Measurements from ENCODE around the gene ADH6. TPM values are rescaled to one million over a fixed set of nuclear protein-coding genes. Genes with fewer than 3 reads are reported as not detected.
"Not testable (repeated sequence)": the region's sequence is repeated elsewhere in the genome, so short reads cannot be mapped to it uniquely, and the experiment has no call there.

Gene ADH6
- under 1 TPM in 3 of 5 donors, not detected in 2; 0.13 to 0.20 (median 0.16) TPM for total RNA-seq
- total RNA-seq (2013) = not detected
- total RNA-seq = 0 to 0.06 (median 0) reads per million in 29 experiments

DNA sequence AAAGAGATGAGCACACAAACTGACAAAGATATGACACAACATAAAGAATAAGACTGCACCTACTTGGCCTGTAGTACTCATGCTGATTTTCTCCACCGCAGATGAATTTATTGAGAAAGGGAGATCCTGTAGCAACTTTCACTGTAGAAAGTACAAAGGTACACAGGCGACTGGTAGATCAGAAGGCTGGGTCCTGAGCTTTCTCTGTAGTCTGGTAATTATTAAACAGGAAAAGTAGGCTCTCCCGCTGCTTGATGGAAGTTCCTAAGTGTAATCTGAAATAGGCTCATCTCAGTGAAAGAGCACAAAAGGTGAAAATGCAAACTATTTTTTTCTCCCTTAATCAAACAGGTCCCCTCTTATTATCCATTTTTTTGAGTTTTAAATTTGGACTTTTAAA, at the start of gene ADH6:
TSS of gene ADH6 (minus strand) at position 175 of the 400 bp plus-strand sequence. CDS start at position 81, 94 bp downstream.
- H3K36me3 ChIP-seq (ENCODE audit: control insufficient read depth in 2 of 2, extremely low read depth in 1 of 2, insufficient read depth in 1 of 2, low read length in 1 of 2) = no peaks in the 10 kb centered on the region
- no peak for DNase-seq
- Mint-ChIP-seq H3K4me3 (no peak within 1 kb of the TSS), H3K9me3 (peaks cover 2 to 7% (median 5%) of the 10 kb centered on the region in 3 donors), H3K27ac (no peak within 1 kb of the TSS), H3K27me3 (peaks cover 3% of the 10 kb centered on the region in 2 donors), H3K4me1 (no peaks in the 10 kb centered on the region), H3K36me3 (no peaks in the 10 kb centered on the region)
- H3K4me3 ChIP-seq (ENCODE audit: control insufficient read depth in 1 of 2, extremely low read depth in 1 of 2, low read length in 1 of 2) = no peak within 1 kb of the TSS
- POLR2A ChIA-PET = no interaction called here
- H3K27ac ChIP-seq (ENCODE audit: low read length) = no peak within 1 kb of the TSS
- H3K27me3 ChIP-seq (replicated peaks in 1 of 2; ENCODE audit: control insufficient read depth in 2 of 2, extremely low read depth in 1 of 2, insufficient read depth in 2 of 2, low read length in 1 of 2) = no peaks in the 10 kb centered on the region
- WGBS (ENCODE audit: insufficient coverage) = 100% methylated on average over 1 of the region's 3 CpGs
- no peaks in the 10 kb centered on the region for H3K4me1 ChIP-seq (ENCODE audit: control insufficient read depth in 1 of 2, extremely low read depth in 1 of 2, insufficient read depth in 2 of 2, low read length in 2 of 2)
- H3K9me3 ChIP-seq = no peaks in the 10 kb centered on the region
- CTCF ChIA-PET = no interaction called here
- no peak for ATAC-seq (replicated peaks in 1 of 4)

DNA sequence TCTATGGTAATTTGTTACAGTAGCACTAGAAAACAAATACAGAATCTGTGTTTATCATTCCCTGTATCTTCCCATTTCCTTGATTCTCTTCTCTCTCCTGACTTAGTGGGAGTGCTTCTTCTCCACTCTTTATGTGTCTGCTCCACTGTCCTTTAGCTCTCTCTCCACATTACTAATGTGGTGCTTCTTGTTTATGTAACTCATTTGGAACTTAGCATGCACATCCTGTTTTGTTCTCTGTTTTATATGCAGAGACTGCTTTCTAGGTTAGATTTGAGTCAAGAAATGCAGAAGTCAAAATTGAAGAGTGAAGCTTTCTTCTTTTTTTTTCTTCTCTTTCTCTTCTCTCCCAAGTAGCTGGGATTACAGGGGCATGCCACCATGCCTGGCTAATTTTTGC, 45.9 kb upstream of the ADH6 start:
- Histone ChIP-seq H3K4me1 (ENCODE audit: control insufficient read depth in 1 of 2, extremely low read depth in 1 of 2, insufficient read depth in 2 of 2, low read length in 2 of 2) (no peaks in the 10 kb centered on the region), H3K27me3 (replicated peaks in 1 of 2; ENCODE audit: control insufficient read depth in 2 of 2, extremely low read depth in 1 of 2, insufficient read depth in 2 of 2, low read length in 1 of 2) (peaks cover 0 to 11% of the 10 kb centered on the region in 2 experiments), H3K27ac (ENCODE audit: low read length) (no peak overlapping the region), H3K9me3 (no peaks in the 10 kb centered on the region), H3K36me3 (ENCODE audit: control insufficient read depth in 2 of 2, extremely low read depth in 1 of 2, insufficient read depth in 1 of 2, low read length in 1 of 2) (no peaks in the 10 kb centered on the region), H3K4me3 (ENCODE audit: control insufficient read depth in 1 of 2, extremely low read depth in 1 of 2, low read length in 1 of 2) (no peak overlapping the region)
- POLR2A ChIA-PET = no interaction called here
- DNase-seq (no peak), ATAC-seq (replicated peaks in 1 of 4) (no peak)
- peaks cover 0 to 10% of the 10 kb centered on the region in 2 donors for H3K27me3 Mint-ChIP-seq
- H3K4me3 Mint-ChIP-seq = no peak overlapping the region
- no peaks in the 10 kb centered on the region for H3K4me1 Mint-ChIP-seq
- no peak overlapping the region for H3K27ac Mint-ChIP-seq
- CTCF ChIA-PET = no interaction called here
- H3K36me3 Mint-ChIP-seq = peaks cover 3% of the 10 kb centered on the region
- peaks cover 8 to 21% (median 9%) of the 10 kb centered on the region in 3 donors for H3K9me3 Mint-ChIP-seq

DNA sequence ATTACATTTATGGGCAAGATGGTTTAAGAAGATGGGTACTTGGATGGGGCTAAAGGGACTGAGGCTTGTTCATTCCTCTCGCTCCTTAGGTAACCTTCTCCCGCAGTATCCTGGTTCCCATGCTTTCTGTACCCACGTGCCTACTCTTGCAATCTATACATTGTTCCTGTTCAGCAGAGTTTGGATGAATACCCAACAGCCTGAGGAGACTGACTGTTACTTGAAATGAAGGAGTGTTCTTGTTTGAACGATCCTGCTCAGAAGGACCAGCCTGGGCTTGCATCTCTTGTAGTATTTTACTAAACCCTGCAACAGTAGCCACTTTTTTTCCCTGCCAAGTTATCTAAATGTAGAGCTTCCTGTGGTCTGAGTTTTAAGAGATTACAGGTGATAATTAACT, 33.7 kb upstream of the ADH6 start:
- Histone ChIP-seq H3K27me3 (replicated peaks in 1 of 2; ENCODE audit: control insufficient read depth in 2 of 2, extremely low read depth in 1 of 2, insufficient read depth in 2 of 2, low read length in 1 of 2) (peaks cover 0 to 8% of the 10 kb centered on the region in 2 experiments), H3K36me3 (ENCODE audit: control insufficient read depth in 2 of 2, extremely low read depth in 1 of 2, insufficient read depth in 1 of 2, low read length in 1 of 2) (no peaks in the 10 kb centered on the region), H3K9me3 (no peaks in the 10 kb centered on the region), H3K27ac (ENCODE audit: low read length) (no peak overlapping the region), H3K4me1 (ENCODE audit: control insufficient read depth in 1 of 2, extremely low read depth in 1 of 2, insufficient read depth in 2 of 2, low read length in 2 of 2) (no peaks in the 10 kb centered on the region), H3K4me3 (ENCODE audit: control insufficient read depth in 1 of 2, extremely low read depth in 1 of 2, low read length in 1 of 2) (no peak overlapping the region)
- Mint-ChIP-seq H3K36me3 (no peaks in the 10 kb centered on the region), H3K27ac (no peak overlapping the region), H3K4me3 (no peak overlapping the region), H3K9me3 (peaks cover 0 to 4% (median 0%) of the 10 kb centered on the region in 3 donors), H3K27me3 (peaks cover 0 to 1% of the 10 kb centered on the region in 2 donors), H3K4me1 (no peaks in the 10 kb centered on the region)
- DNase-seq = no peak
- no peak for ATAC-seq (replicated peaks in 1 of 4)
- ChIA-PET CTCF (no interaction called here), POLR2A (no interaction called here)
- no CpG with 5 or more reads among the region's 4 CpGs for WGBS (ENCODE audit: insufficient coverage)

DNA sequence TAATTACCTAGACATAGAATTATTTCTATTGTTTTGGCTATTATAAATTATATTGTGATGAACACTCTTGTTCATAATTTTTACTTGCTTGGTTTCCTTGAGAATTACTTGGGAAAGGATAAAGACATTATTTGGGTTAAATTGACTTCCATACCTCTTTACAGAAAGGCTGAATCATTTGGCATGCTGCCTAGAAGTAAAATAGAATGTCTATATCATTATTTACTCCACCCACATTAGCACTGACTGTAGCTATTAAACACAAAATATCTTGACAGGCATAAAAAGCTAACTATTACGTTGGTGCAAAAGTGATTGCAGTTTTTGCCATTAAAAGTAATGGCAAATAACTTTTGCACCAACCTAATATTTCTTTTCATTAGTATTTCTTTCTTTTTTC, 29.7 kb upstream of the ADH6 start:
- Mint-ChIP-seq H3K36me3 (no peaks in the 10 kb centered on the region), H3K4me3 (no peak overlapping the region), H3K27me3 (peaks cover 3 to 8% of the 10 kb centered on the region in 2 donors), H3K27ac (no peak overlapping the region), H3K4me1 (no peaks in the 10 kb centered on the region), H3K9me3 (peaks cover 12 to 20% (median 16%) of the 10 kb centered on the region in 3 donors)
- Histone ChIP-seq H3K4me3 (ENCODE audit: control insufficient read depth in 1 of 2, extremely low read depth in 1 of 2, low read length in 1 of 2) (no peak overlapping the region), H3K36me3 (ENCODE audit: control insufficient read depth in 2 of 2, extremely low read depth in 1 of 2, insufficient read depth in 1 of 2, low read length in 1 of 2) (no peaks in the 10 kb centered on the region), H3K9me3 (no peaks in the 10 kb centered on the region), H3K27me3 (replicated peaks in 1 of 2; ENCODE audit: control insufficient read depth in 2 of 2, extremely low read depth in 1 of 2, insufficient read depth in 2 of 2, low read length in 1 of 2) (peaks cover 0 to 8% of the 10 kb centered on the region in 2 experiments), H3K27ac (ENCODE audit: low read length) (no peak overlapping the region), H3K4me1 (ENCODE audit: control insufficient read depth in 1 of 2, extremely low read depth in 1 of 2, insufficient read depth in 2 of 2, low read length in 2 of 2) (no peaks in the 10 kb centered on the region)
- DNase-seq = no peak
- ChIA-PET CTCF (no interaction called here), POLR2A (no interaction called here)
- WGBS (ENCODE audit: insufficient coverage) = no CpG with 5 or more reads among the region's 1 CpG
- no peak for ATAC-seq (replicated peaks in 1 of 4)

DNA sequence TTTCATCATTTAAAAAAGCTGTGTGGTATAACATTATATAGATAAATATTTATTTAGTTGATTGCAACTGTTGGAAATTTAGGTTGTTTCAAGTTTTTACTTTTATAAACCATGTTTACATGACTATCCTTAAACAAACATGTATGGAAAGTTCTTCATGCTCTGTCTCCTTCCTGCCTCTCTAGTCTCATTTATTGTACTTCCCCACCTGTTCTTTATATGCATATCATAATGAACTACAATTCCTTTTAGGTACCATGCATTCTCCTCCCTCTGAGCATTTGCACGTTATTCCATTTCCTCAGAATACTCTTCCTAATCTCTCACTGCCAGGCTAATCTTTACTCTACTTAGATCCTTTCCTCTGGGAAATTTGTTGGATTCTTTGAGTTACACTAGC, 16.9 kb upstream of the ADH6 start:
- Mint-ChIP-seq H3K4me3 (no peak overlapping the region), H3K4me1 (no peaks in the 10 kb centered on the region), H3K36me3 (no peaks in the 10 kb centered on the region), H3K27me3 (peaks cover 0 to 8% of the 10 kb centered on the region in 2 donors), H3K27ac (no peak overlapping the region), H3K9me3 (peaks cover 10 to 14% (median 11%) of the 10 kb centered on the region in 3 donors)
- Histone ChIP-seq H3K4me1 (ENCODE audit: control insufficient read depth in 1 of 2, extremely low read depth in 1 of 2, insufficient read depth in 2 of 2, low read length in 2 of 2) (no peaks in the 10 kb centered on the region), H3K36me3 (ENCODE audit: control insufficient read depth in 2 of 2, extremely low read depth in 1 of 2, insufficient read depth in 1 of 2, low read length in 1 of 2) (no peaks in the 10 kb centered on the region), H3K27ac (ENCODE audit: low read length) (no peak overlapping the region), H3K9me3 (no peaks in the 10 kb centered on the region), H3K27me3 (replicated peaks in 1 of 2; ENCODE audit: control insufficient read depth in 2 of 2, extremely low read depth in 1 of 2, insufficient read depth in 2 of 2, low read length in 1 of 2) (no peaks in the 10 kb centered on the region), H3K4me3 (ENCODE audit: control insufficient read depth in 1 of 2, extremely low read depth in 1 of 2, low read length in 1 of 2) (no peak overlapping the region)
- no peak for ATAC-seq (replicated peaks in 1 of 4)
- no peak for DNase-seq
- POLR2A ChIA-PET = no interaction called here
- no CpG with 5 or more reads among the region's 1 CpG for WGBS (ENCODE audit: insufficient coverage)
- CTCF ChIA-PET = no interaction called here

DNA sequence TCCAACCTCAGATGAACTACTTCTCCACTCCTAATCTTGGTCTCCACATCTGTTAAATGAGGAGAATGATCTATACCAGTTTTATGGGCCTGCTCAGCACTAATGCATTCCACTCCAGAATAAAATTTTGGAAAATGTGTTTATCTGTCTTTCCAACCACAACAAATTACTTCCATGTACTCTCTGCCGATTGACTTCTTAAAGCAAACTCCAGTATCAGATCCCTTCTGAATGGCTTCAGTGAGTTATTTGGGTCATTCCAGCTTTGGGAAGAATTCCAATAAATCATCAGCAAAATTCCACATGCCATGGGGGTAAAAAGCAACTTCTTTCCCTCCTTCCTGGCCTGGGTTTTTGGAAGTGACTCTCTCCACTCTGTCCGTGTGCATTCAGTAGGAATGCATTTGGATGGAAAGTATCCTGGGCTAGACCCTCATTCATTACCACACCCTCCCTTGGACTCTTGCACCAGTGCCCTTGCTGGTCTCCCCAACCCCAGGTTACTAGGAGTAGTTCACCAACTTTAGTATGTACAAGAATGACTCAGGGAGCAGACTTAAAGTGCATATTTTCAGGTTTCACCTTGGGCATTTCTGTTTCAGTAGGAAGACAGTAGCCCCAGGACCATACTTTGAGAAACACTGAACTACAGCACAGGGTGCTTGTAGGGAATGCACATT, 15.4 kb upstream of the ADH6 start:
- H3K27me3 ChIP-seq (replicated peaks in 1 of 2; ENCODE audit: control insufficient read depth in 2 of 2, extremely low read depth in 1 of 2, insufficient read depth in 2 of 2, low read length in 1 of 2) = no peaks in the 10 kb centered on the region
- H3K9me3 ChIP-seq = no peaks in the 10 kb centered on the region
- Mint-ChIP-seq H3K27me3 (peaks cover 0 to 7% of the 10 kb centered on the region in 2 donors), H3K36me3 (no peaks in the 10 kb centered on the region), H3K27ac (no peak overlapping the region), H3K4me3 (no peak overlapping the region), H3K4me1 (no peaks in the 10 kb centered on the region), H3K9me3 (peaks cover 10 to 26% (median 21%) of the 10 kb centered on the region in 3 donors)
- DNase-seq (no peak), ATAC-seq (replicated peaks in 1 of 4) (no peak)
- ChIA-PET POLR2A (no interaction called here), CTCF (no interaction called here)
- WGBS (ENCODE audit: insufficient coverage) = no CpG with 5 or more reads among the region's 2 CpGs
- H3K27ac ChIP-seq (ENCODE audit: low read length) = no peak overlapping the region
- no peak overlapping the region for H3K4me3 ChIP-seq (ENCODE audit: control insufficient read depth in 1 of 2, extremely low read depth in 1 of 2, low read length in 1 of 2)
- no peaks in the 10 kb centered on the region for H3K4me1 ChIP-seq (ENCODE audit: control insufficient read depth in 1 of 2, extremely low read depth in 1 of 2, insufficient read depth in 2 of 2, low read length in 2 of 2)
- H3K36me3 ChIP-seq (ENCODE audit: control insufficient read depth in 2 of 2, extremely low read depth in 1 of 2, insufficient read depth in 1 of 2, low read length in 1 of 2) = no peaks in the 10 kb centered on the region

DNA sequence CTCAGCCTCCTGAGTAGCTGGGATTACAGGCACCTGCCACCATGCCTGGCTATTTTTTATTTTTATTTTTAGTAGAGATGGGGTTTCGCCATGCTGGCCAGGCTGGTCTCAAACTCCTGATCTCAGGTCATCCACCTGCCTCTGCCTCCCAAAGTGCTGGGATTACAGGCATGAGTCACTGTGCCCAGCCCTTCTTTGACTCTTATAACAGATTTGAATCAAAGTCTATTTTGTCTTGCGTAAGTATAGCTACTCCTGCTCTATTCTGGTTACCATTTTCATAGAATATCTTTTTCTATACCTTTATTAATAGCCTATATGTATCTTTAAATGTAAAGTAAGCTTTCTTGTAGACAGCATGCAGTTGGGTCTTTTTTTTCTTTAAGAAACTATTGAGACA, 14.4 kb upstream of the ADH6 start:
- CTCF ChIA-PET; H3K36me3 ChIP-seq (ENCODE audit: control insufficient read depth in 2 of 2, extremely low read depth in 1 of 2, insufficient read depth in 1 of 2, low read length in 1 of 2); DNase-seq; H3K4me3 ChIP-seq (ENCODE audit: control insufficient read depth in 1 of 2, extremely low read depth in 1 of 2, low read length in 1 of 2); ATAC-seq (replicated peaks in 1 of 4); H3K4me1 ChIP-seq (ENCODE audit: control insufficient read depth in 1 of 2, extremely low read depth in 1 of 2, insufficient read depth in 2 of 2, low read length in 2 of 2); H3K9me3 ChIP-seq; H3K27me3 Mint-ChIP-seq; H3K27ac Mint-ChIP-seq; H3K4me1 Mint-ChIP-seq; H3K27ac ChIP-seq (ENCODE audit: low read length); H3K27me3 ChIP-seq (replicated peaks in 1 of 2; ENCODE audit: control insufficient read depth in 2 of 2, extremely low read depth in 1 of 2, insufficient read depth in 2 of 2, low read length in 1 of 2); POLR2A ChIA-PET; H3K4me3 Mint-ChIP-seq; H3K36me3 Mint-ChIP-seq: not testable (repeated sequence)
- WGBS (ENCODE audit: insufficient coverage) = no CpG with 5 or more reads among the region's 2 CpGs
- peaks cover 7 to 30% (median 27%) of the 10 kb centered on the region in 3 donors for H3K9me3 Mint-ChIP-seq

Measured in T-cell (primary cell).